GM12878 (cell line): Measurements from ENCODE around the gene MDFI. TPM values are rescaled to one million over a fixed set of nuclear protein-coding genes. Genes with fewer than 3 reads are reported as not detected.

Experiments
- ATAC-seq: fragments of 200-7000 bp; cut with Tn5 transposase; 3 replicates; pipeline ENCODE4 v1.9.1; 2020; ENCODE audit warnings: mild to moderate bottlenecking, moderate library complexity
- BruUV-seq: library from RNA; stranded (reverse); fragments of 400-500 nt; replicated peaks from 2 replicates; lab custom pipeline; 2021; lab: Mats Ljungman, UMichigan
- CTCF ChIA-PET: fragments of 300-600 bp; sonication (Branson Sonifier 250); formaldehyde crosslinking; extraction: SDS; loops from one replicate; lab custom pipeline; 2021; ENCODE audit warnings: inconsistent platforms; lab: Yijun Ruan, JAX
- POLR2A ChIA-PET: fragments of 350-600 bp; formaldehyde crosslinking; extraction: SDS; loops from one replicate; lab custom pipeline; 2021; ENCODE audit warnings: inconsistent platforms; lab: Charles Lee
- RAD21 ChIA-PET: fragments of 300-600 bp; sonication (Branson Sonifier 250); formaldehyde crosslinking; loops from one replicate; lab custom pipeline; 2023; ENCODE audit warnings: antibody characterized with exemption; ENCODE audit not compliant: unreplicated experiment; lab: Charles Lee
- SMC1A ChIA-PET: fragments of 300-600 bp; sonication (Branson Sonifier 250); formaldehyde crosslinking; loops from one replicate; lab custom pipeline; 2023; ENCODE audit not compliant: unreplicated experiment, uncharacterized antibody; lab: Charles Lee
- DNase-seq: peaks from one replicate; pipeline ENCODE4 v3.0.0-alpha.2; 2011; ENCODE audit warnings: low read depth, low spot score
- FAIRE-seq: peaks from 3 replicates; lab custom pipeline; 2011; peaks lifted over from hg19 to GRCh38; lab: Jason Lieb, UNC
- H2AFZ ChIP-seq: 2 replicates; pipeline ENCODE4 v1.6.0; 2011; ENCODE audit warnings: low read depth, low read length, control low read depth; ENCODE audit not compliant: control insufficient read depth
- H3K27ac ChIP-seq: 2 replicates; pipeline ENCODE4 v1.5.1; 2011; ENCODE audit warnings: control low read depth; ENCODE audit not compliant: control insufficient read depth, insufficient read depth
- H3K27me3 ChIP-seq, 2 experiments: replicated peaks in 1 of 2; 2 replicates each; pipeline versions ENCODE4 v1.6.0 to v1.6.1; 2011; ENCODE audit warnings: low read length in 1 of 2; ENCODE audit not compliant: control insufficient read depth in 2 of 2, insufficient read depth in 2 of 2
- H3K36me3 ChIP-seq, 2 experiments: 2 replicates each; pipeline ENCODE4 v1.5.1; 2011; ENCODE audit warnings: low read length in 1 of 2; ENCODE audit not compliant: control insufficient read depth in 2 of 2, insufficient read depth in 2 of 2
- H3K4me1 ChIP-seq: 2 replicates; pipeline ENCODE4 v1.6.1; 2011; ENCODE audit warnings: mild to moderate bottlenecking, low read length, moderate library complexity, mixed read lengths; ENCODE audit not compliant: control insufficient read depth, insufficient read depth
- H3K4me2 ChIP-seq: 2 replicates; pipeline ENCODE4 v1.6.0; 2011; ENCODE audit warnings: control low read depth; ENCODE audit not compliant: control insufficient read depth, insufficient read depth
- H3K4me3 ChIP-seq: fragments of 200-600 bp; sonication (generic); 2 replicates; pipeline ENCODE4 v1.5.1; 2016
- H3K79me2 ChIP-seq: 2 replicates; pipeline ENCODE4 v1.6.0; 2011; ENCODE audit warnings: low read length; ENCODE audit not compliant: control insufficient read depth, insufficient read depth
- H3K9ac ChIP-seq: 2 replicates; pipeline ENCODE4 v1.8.0; 2011; ENCODE audit warnings: low read length, control low read depth, mixed read lengths; ENCODE audit not compliant: control insufficient read depth, insufficient read depth
- H3K9me3 ChIP-seq: replicated peaks from 3 replicates; pipeline ENCODE4 v1.5.1; 2011; ENCODE audit warnings: mild to moderate bottlenecking, low read length; ENCODE audit not compliant: control insufficient read depth, insufficient read depth
- H4K20me1 ChIP-seq: 2 replicates; pipeline ENCODE4 v1.6.0; 2011; ENCODE audit not compliant: control insufficient read depth, insufficient read depth
- BCL11A ChIP-seq: IDR thresholded peaks from 2 replicates; pipeline ENCODE4 v1.6.1; 2011; ENCODE audit warnings: low read depth, low read length
- CREB1 ChIP-seq: IDR thresholded peaks from 2 replicates; pipeline ENCODE4 v1.6.1; 2012; ENCODE audit warnings: low read depth, mild to moderate bottlenecking, inconsistent platforms
- EP300 ChIP-seq, 2 experiments: fragments of 150-350 bp in 1 of 2; IDR thresholded peaks; 2 replicates each; pipeline ENCODE4 v1.6.1; 2011 to 2012; ENCODE audit warnings: low read depth in 2 of 2, low read length in 2 of 2, borderline replicate concordance in 1 of 2, improper control_type of control experiment in 1 of 2, inconsistent platforms in 1 of 2; ENCODE audit not compliant: control insufficient read depth in 1 of 2
- IRF4 ChIP-seq: IDR thresholded peaks from 2 replicates; pipeline ENCODE4 v1.6.1; 2011; ENCODE audit warnings: low read depth, low read length
- MEF2A ChIP-seq: IDR thresholded peaks from 2 replicates; pipeline ENCODE4 v1.6.1; 2011; ENCODE audit warnings: low read depth, mild to moderate bottlenecking, low read length, moderate library complexity; ENCODE audit not compliant: insufficient read depth
- MTA2 ChIP-seq: fragments of 450-650 bp; IDR thresholded peaks from 2 replicates; pipeline ENCODE4 v1.6.1; 2016; ENCODE audit warnings: low read depth, mild to moderate bottlenecking, moderate library complexity
- POLR2A ChIP-seq: IDR thresholded peaks from 2 replicates; pipeline ENCODE4 v1.6.1; 2011; ENCODE audit warnings: low read depth, mild to moderate bottlenecking, low read length
- SMAD1 ChIP-seq: fragments of 450-650 bp; IDR thresholded peaks from 2 replicates; pipeline ENCODE4 v1.6.1; 2018; ENCODE audit warnings: mild to moderate bottlenecking, low read depth; ENCODE audit not compliant: partially characterized antibody
- SREBF1 ChIP-seq: IDR thresholded peaks from 2 replicates; pipeline ENCODE4 v1.6.1; 2012; ENCODE audit warnings: mild to moderate bottlenecking, low read length
- TCF3 ChIP-seq: IDR thresholded peaks from 2 replicates; pipeline ENCODE4 v1.6.1; 2012; ENCODE audit warnings: low read depth, mild to moderate bottlenecking, low read length, borderline replicate concordance; ENCODE audit not compliant: insufficient read depth
- WRNIP1 ChIP-seq: IDR thresholded peaks from 2 replicates; pipeline ENCODE4 v1.6.1; 2011; ENCODE audit warnings: low read depth, low read length, improper control_type of control experiment, borderline replicate concordance
- ZBTB11 ChIP-seq: fragments of 450-650 bp; formaldehyde crosslinking; IDR thresholded peaks from 2 replicates; pipeline ENCODE4 v1.5.0; 2022; ENCODE audit warnings: mild to moderate bottlenecking, missing genetic modification characterization
- WGBS: methylation state at CpG from one replicate; pipeline ENCODE4 v1.1.6; 2016; ENCODE audit warnings: low lambda C conversion rate; ENCODE audit not compliant: insufficient replicate concordance, insufficient coverage; ENCODE audit errors: missing lambda C conversion rate; 5-methylcytosine and 5-hydroxymethylcytosine counted together
- in situ Hi-C: fragments of 300-500 bp; cut with MboI; formaldehyde crosslinking; loops from 9 replicates; pipeline ENCODE4 v1.14.3; 2018; ENCODE audit warnings: mixed read lengths
- intact Hi-C: fragments of 100-400 bp; cut with micrococcal nuclease; formaldehyde crosslinking; loops from one replicate; pipeline ENCODE4 v1.14.2; 2022; ENCODE audit not compliant: unreplicated experiment
- polyA plus RNA-seq, 11 experiments: library from polyadenylated mRNA; depleted of rRNA in 4 of 11; unstranded in 6 of 11; stranded (reverse) in 5 of 11; fragments of >200 nt; fragmentation: Nextera tagmentation in 4 of 11; fragmentation: Illumina TruSeq in 1 of 11; extraction: Ambion mirVana in 4 of 11; extraction: Trizol in 1 of 11; gene quantifications; 1 replicate in 1 of 11; 2 replicates in 10 of 11; pipeline versions ENCODE4 v1.2.1 to v1.2.3, GENCODE V29; 2011 to 2016; ENCODE audit warnings: inconsistent platforms in 2 of 11, missing spikeins in 2 of 11, low read depth in 1 of 11
- total RNA-seq, 4 experiments: library from RNA; depleted of rRNA in 3 of 4; stranded (reverse); fragments of >200 nt in 3 of 4; fragmentation: Illumina TruSeq in 1 of 4; extraction: Trizol in 1 of 4; gene quantifications; 2 replicates each; pipeline versions ENCODE4 v1.2.1 to v1.2.3, GENCODE V29; 2013 to 2021

The MDFI gene
- total and polyA plus RNA-seq, 10 of the 15 experiments (the other 5 are each of a cell fraction or from before 2014, with no cell fraction given), result not detected

- peaks cover 63% of the 10 kb centered on the region for H3K79me2 ChIP-seq
- DNase-seq, result no peak
- H2AFZ ChIP-seq, result no peak overlapping the region
- BruUV-seq, result no TSS peak
- CTCF ChIA-PET, result interaction anchor here (0.6 to 1.9 kb wide), 3 partner anchors 9 to 110 kb away, joined by 3 to 7 read pairs (median 4); partner anchors contain the start of gene TFEB
- RAD21 ChIA-PET, result no interaction called here
- H3K4me1 ChIP-seq, result peaks cover 12% of the 10 kb centered on the region
- peaks cover 20 to 25% of the 10 kb centered on the region in 2 experiments for H3K36me3 ChIP-seq
- no peak overlapping the region for H3K4me2 ChIP-seq
- H3K27me3 ChIP-seq, result no peaks in the 10 kb centered on the region
- SMC1A ChIA-PET, result interaction anchor here (0.7 to 2.3 kb wide), 3 partner anchors 8 to 93 kb away, joined by 3 to 9 read pairs (median 4); no protein-coding TSS in a partner anchor
- WGBS, result 99% methylated on average over 6 of the region's 6 CpGs
- H3K4me3 ChIP-seq, result no peak overlapping the region
- H3K9me3 ChIP-seq, result no peaks in the 10 kb centered on the region
- ATAC-seq, result no peak
- H3K9ac ChIP-seq, result no peak overlapping the region
- TF ChIP-seq BCL11A, result no peak
- no peak for TF ChIP-seq SMAD1
- TF ChIP-seq POLR2A, result 0 out of 2 replicates have a peak, but pooled peaks have one; percentile 28
- no peak for TF ChIP-seq MTA2
- TF ChIP-seq WRNIP1, result no peak
- TF ChIP-seq SREBF1, result no peak
- POLR2A ChIA-PET, result no interaction called here
- intact Hi-C loops (loop anchor here (5.0 kb wide), 1 partner anchor 36 kb away; no protein-coding TSS in a partner anchor), in situ Hi-C loops (no loop called here)
- no peak overlapping the region for H3K27ac ChIP-seq
- no peaks in the 10 kb centered on the region; the same call in 1 of the 2 replicates for H4K20me1 ChIP-seq
- no peak for FAIRE-seq
Observed at GRCh38 chr6:41695825-41696224, 57.6 kb downstream of the MDFI start.

GRCh38 chr6:41696788-41697187, 58.5 kb downstream of the MDFI start:
- ChIA-PET CTCF (no interaction called here), RAD21 (no interaction called here), SMC1A (no interaction called here), POLR2A (no interaction called here)
- DNase-seq (no peak), FAIRE-seq (no peak), ATAC-seq (no peak)
- H3K27me3 ChIP-seq, result no peaks in the 10 kb centered on the region
- H3K36me3 ChIP-seq, result peaks cover 16 to 25% of the 10 kb centered on the region in 2 experiments
- H3K79me2 ChIP-seq, result peaks cover 70% of the 10 kb centered on the region
- no peak overlapping the region for H2AFZ ChIP-seq
- H4K20me1 ChIP-seq, result no peaks in the 10 kb centered on the region; the same call in 1 of the 2 replicates
- H3K27ac ChIP-seq, result no peak overlapping the region
- TF ChIP-seq IRF4 (no peak), MEF2A (no peak), POLR2A (no peak), ZBTB11 (CRISPR knock-in tag) (no peak), CREB1 (no peak), EP300 (IDR thresholded peaks at IDR 0.05; ENCODE audit: borderline replicate concordance in 1 of 2, control insufficient read depth in 1 of 2, low read depth in 2 of 2, low read length in 2 of 2) (no peak), TCF3 (no peak)
- H3K4me3 ChIP-seq, result no peak overlapping the region
- WGBS, result 97% methylated on average over 6 of the region's 6 CpGs
- peaks cover 13% of the 10 kb centered on the region for H3K4me1 ChIP-seq
- H3K9me3 ChIP-seq, result no peaks in the 10 kb centered on the region
- no TSS peak for BruUV-seq
- no peak overlapping the region for H3K4me2 ChIP-seq
- intact Hi-C loops, result loop anchor here (5.0 kb wide), 1 partner anchor 36 kb away; no protein-coding TSS in a partner anchor
- in situ Hi-C loops, result no loop called here
- no peak overlapping the region for H3K9ac ChIP-seq
